Testis (tissue), 3 donors: ENCODE data around the gene CABP1. TPM values are rescaled to one million over a fixed set of nuclear protein-coding genes. Genes with fewer than 3 reads are reported as not detected.
A peak's percentile ranks its signal among the peaks of the same experiment; 100 is the strongest.

Experiments used
- DNase-seq: peaks from one replicate; pipeline ENCODE4 v3.0.0-alpha.2; 2019
- H3K27ac ChIP-seq, 2 donors: fragments of 200-600 bp; sonication (generic); one replicate each; pipeline ENCODE4 v1.5.1; 2019
- H3K27me3 ChIP-seq: fragments of 200-600 bp; sonication (generic); one replicate; pipeline ENCODE4 v1.5.1; 2019
- H3K36me3 ChIP-seq: fragments of 200-600 bp; sonication (generic); one replicate; pipeline ENCODE4 v1.5.1; 2017; ENCODE audit warnings: low read depth; ENCODE audit errors: missing control alignments
- H3K4me1 ChIP-seq: fragments of 200-600 bp; sonication (generic); one replicate; pipeline ENCODE4 v1.5.1; 2019
- H3K4me3 ChIP-seq, 2 donors: fragments of 200-600 bp; sonication (generic); one replicate each; pipeline ENCODE4 v1.5.1; 2017 to 2019
- H3K9me3 ChIP-seq: fragments of 200-600 bp; sonication (generic); one replicate; pipeline ENCODE4 v1.5.1; 2017
- POLR2A ChIP-seq: fragments of 450-650 bp; IDR thresholded peaks from one replicate; pipeline ENCODE4 v1.6.1; 2017; ENCODE audit warnings: antibody characterized with exemption, mild to moderate bottlenecking, moderate library complexity
- WGBS, 2 donors: methylation state at CpG; one replicate each; pipeline ENCODE4 v1.1.5; 2018; 5-methylcytosine and 5-hydroxymethylcytosine counted together
- intact Hi-C: fragments of 100-400 bp; cut with DNase I; formaldehyde crosslinking; loops from one replicate; pipeline ENCODE4 v1.15.1; 2023; ENCODE audit warnings: low total_unique reads
- polyA plus RNA-seq: library from polyadenylated mRNA; stranded (reverse); fragments of 350-450 nt; fragmentation: Illumina TruSeq; extraction: RNeasy Lipid Tissue Mini Kit (QIAGEN cat#74804); gene quantifications from one replicate; pipeline ENCODE4 v1.2.3, GENCODE V29; 2014; ENCODE audit warnings: low read depth, low replicate concordance; ENCODE audit not compliant: insufficient read depth
- total RNA-seq, 2 donors: library from RNA; depleted of rRNA; stranded (reverse); fragments of >200 nt; gene quantifications; one replicate each; pipeline ENCODE4 v1.2.3, GENCODE V29; 2016
- TF ChIP-seq, protein P1 (sequence below), 3 experiments: fragments of 450-650 bp in 2 of 3; fragments of 200-600 bp in 1 of 3; sonication (generic) in 1 of 3; IDR thresholded peaks; one replicate each; pipeline ENCODE4 v1.5.1; 2016 to 2019; ENCODE audit warnings: antibody characterized with exemption in 3 of 3, mild to moderate bottlenecking in 2 of 3, moderate library complexity in 1 of 3

Gene CABP1
- total and polyA plus RNA-seq, 3 donors from 2014 or later, result 1.8 to 3.9 (median 2.4) TPM

DNA sequence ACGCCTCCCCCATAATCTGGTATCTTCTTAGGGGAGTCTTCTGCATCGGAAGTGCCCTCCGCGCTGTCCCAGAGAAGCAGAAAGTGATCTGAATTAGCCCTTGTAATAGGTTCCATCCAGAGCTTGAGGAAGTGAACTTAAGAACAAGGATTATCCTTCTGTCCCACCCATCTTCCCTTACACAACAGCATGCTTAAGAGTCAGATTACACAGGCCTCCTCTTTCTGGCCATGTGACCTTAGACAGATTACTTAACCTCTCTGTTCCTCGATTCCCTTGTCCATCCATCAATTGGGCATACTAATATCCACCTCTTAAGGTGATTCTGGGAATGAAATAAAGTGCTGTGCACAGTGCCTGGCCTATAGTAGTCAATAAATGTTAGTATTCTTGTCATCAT, 11.4 kb downstream of the CABP1 start:
- H3K9me3 ChIP-seq, result no peaks in the 10 kb centered on the region
- H3K27me3 ChIP-seq, result no peaks in the 10 kb centered on the region
- H3K4me3 ChIP-seq, result no peak overlapping the region
- DNase-seq, result no peak
- TF ChIP-seq, protein P1, sequence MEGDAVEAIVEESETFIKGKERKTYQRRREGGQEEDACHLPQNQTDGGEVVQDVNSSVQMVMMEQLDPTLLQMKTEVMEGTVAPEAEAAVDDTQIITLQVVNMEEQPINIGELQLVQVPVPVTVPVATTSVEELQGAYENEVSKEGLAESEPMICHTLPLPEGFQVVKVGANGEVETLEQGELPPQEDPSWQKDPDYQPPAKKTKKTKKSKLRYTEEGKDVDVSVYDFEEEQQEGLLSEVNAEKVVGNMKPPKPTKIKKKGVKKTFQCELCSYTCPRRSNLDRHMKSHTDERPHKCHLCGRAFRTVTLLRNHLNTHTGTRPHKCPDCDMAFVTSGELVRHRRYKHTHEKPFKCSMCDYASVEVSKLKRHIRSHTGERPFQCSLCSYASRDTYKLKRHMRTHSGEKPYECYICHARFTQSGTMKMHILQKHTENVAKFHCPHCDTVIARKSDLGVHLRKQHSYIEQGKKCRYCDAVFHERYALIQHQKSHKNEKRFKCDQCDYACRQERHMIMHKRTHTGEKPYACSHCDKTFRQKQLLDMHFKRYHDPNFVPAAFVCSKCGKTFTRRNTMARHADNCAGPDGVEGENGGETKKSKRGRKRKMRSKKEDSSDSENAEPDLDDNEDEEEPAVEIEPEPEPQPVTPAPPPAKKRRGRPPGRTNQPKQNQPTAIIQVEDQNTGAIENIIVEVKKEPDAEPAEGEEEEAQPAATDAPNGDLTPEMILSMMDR (IDR thresholded peaks at IDR 0.05), result no peak
- no peak for TF ChIP-seq POLR2A
- H3K27ac ChIP-seq, result no peak overlapping the region
- H3K4me1 ChIP-seq, result peaks cover 17% of the 10 kb centered on the region
- WGBS, 2 donors, result 38 to 54% methylated on average over 5 of the region's 5 CpGs
- H3K36me3 ChIP-seq, result no peaks in the 10 kb centered on the region
- intact Hi-C loops, result no loop called here

DNA sequence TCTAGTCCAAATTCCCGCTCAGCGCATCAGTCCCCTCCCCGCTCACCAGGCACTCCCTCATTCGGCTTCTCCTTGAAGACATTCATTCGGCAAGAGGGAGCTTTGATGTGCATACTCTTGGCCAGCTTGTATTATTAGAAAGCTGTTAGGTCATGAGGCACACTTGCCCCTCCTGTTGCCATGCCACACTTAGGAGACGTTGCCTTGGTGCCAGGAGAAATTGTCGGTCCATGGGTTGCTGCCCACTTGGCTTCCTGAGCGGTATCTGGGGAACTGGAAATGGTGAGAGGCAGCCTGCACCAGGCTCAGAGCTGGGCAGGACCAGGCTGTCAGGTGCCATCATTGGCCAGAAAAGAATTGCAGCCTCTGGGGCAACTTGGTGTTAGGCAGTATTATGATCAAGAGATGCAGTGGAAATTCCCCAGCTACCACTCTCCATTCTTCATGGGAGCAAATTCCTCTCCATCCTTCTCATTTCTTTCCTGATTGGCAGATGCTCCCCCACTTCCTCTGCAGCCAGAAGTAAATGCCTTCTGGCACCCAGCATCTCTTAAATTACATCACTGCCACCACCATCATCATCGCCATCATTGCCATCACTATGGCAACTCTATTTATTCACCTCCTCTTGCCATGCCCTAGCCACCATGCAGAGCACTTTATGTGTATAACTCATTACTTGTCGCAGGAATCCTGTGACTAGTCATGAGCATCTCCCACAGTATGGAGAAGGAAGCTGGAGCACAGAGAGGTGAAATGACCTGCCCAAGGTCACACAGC, 12.4 kb downstream of the CABP1 start:
- TF ChIP-seq POLR2A, result no peak
- TF ChIP-seq, protein P1 (IDR thresholded peaks at IDR 0.05), result no peak
- intact Hi-C loops, result no loop called here
- Histone ChIP-seq H3K4me3 (no peak overlapping the region), H3K27me3 (no peaks in the 10 kb centered on the region), H3K4me1 (peaks cover 17% of the 10 kb centered on the region), H3K27ac (no peak overlapping the region), H3K9me3 (no peaks in the 10 kb centered on the region), H3K36me3 (no peaks in the 10 kb centered on the region)
- 73 to 84% methylated on average over 10 of the region's 10 CpGs for WGBS, 2 donors
- no peak for DNase-seq

DNA sequence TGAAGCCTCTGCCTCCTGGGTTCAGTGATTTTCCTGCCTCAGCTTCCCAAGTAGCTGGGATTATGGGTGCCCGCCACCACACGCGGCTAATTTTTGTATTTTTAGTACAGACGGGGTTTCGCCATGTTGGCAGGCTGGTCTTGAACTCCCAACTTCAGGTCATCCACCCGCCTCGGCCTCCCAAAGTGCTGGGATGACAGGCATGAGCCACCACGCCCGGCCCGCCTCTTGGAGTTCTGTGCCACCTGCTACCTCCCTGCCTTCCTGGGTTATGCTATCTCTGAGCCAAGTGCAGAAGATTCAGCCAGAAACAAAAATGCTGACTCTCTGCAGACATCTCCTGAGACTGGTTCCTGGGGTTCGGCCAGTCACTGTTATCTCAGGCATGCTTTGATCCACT, 13.2 kb downstream of the CABP1 start:
- no peaks in the 10 kb centered on the region for H3K27me3 ChIP-seq
- H3K36me3 ChIP-seq, result no peaks in the 10 kb centered on the region
- peaks cover 16% of the 10 kb centered on the region for H3K4me1 ChIP-seq
- intact Hi-C loops, result no loop called here
- no peak for DNase-seq
- H3K9me3 ChIP-seq, result no peaks in the 10 kb centered on the region
- H3K4me3 ChIP-seq, result no peak overlapping the region
- H3K27ac ChIP-seq, result peak overlapping the region in 1 of 2 donors; percentile 46
- 68 to 79% methylated on average over 11 of the region's 11 CpGs for WGBS, 2 donors
- TF ChIP-seq, protein P1 (IDR thresholded peaks at IDR 0.05), result no peak
- TF ChIP-seq POLR2A, result no peak

DNA sequence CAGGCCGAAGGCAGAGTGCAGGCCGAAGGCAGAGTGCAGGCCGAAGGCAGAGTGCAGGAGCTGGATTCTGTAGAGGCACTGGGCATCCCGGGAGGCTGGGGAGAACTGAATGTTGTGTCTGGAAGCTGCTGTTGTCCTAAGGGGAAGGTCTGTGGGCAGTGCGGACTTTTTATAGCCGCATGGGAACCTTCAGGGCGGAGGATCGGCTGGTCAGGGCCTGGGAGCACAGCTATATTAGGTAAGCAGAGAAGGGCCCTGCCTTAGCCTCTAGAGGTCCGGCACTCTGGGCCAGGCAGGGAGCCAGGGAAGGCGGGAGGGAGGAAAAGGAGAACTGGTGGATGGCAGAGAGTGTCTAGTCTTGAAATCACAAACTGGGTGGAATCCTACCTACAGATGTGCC, 14.2 kb downstream of the CABP1 start:
- H3K36me3 ChIP-seq, result no peaks in the 10 kb centered on the region
- H3K4me3 ChIP-seq, result no peak overlapping the region
- peak; percentile 46 for DNase-seq
- peaks cover 7% of the 10 kb centered on the region for H3K4me1 ChIP-seq
- intact Hi-C loops, result no loop called here
- no peaks in the 10 kb centered on the region for H3K9me3 ChIP-seq
- TF ChIP-seq, protein P1 (IDR thresholded peaks at IDR 0.05), result no peak
- TF ChIP-seq POLR2A, result no peak
- WGBS, 2 donors, result 52 to 66% methylated on average over 10 of the region's 10 CpGs
- peak overlapping the region; percentile 6 to 46 for H3K27ac ChIP-seq
- no peaks in the 10 kb centered on the region for H3K27me3 ChIP-seq

DNA sequence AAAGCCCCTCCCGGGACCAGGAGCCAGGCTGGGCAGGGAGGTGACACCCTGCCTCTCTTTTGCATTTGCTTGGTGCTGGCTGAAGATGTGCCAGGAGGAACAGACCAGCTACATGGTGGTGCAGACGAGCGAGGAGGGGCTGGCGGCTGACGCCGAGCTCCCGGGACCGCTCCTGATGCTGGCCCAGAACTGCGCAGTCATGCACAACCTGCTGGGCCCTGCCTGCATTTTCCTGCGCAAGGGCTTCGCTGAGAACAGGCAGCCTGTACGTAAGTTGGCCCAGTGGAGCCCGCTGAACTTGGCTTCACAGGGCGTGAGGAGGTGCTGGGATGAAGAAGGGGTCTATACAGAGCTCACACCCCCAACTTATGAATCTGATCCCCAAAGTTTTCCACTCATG, 15.6 kb downstream of the CABP1 start:
- WGBS, 2 donors, result 90 to 95% methylated on average over 9 to 14 of the region's 14 CpGs
- peaks cover 5% of the 10 kb centered on the region for H3K4me1 ChIP-seq
- intact Hi-C loops, result no loop called here
- H3K27me3 ChIP-seq, result no peaks in the 10 kb centered on the region
- TF ChIP-seq POLR2A, result no peak
- TF ChIP-seq, protein P1 (IDR thresholded peaks at IDR 0.05), result no peak
- H3K36me3 ChIP-seq, result no peaks in the 10 kb centered on the region
- no peak overlapping the region for H3K4me3 ChIP-seq
- H3K9me3 ChIP-seq, result no peaks in the 10 kb centered on the region
- DNase-seq, result no peak
- no peak overlapping the region for H3K27ac ChIP-seq
